ENCODE results near the gene MYMX.

DNA sequence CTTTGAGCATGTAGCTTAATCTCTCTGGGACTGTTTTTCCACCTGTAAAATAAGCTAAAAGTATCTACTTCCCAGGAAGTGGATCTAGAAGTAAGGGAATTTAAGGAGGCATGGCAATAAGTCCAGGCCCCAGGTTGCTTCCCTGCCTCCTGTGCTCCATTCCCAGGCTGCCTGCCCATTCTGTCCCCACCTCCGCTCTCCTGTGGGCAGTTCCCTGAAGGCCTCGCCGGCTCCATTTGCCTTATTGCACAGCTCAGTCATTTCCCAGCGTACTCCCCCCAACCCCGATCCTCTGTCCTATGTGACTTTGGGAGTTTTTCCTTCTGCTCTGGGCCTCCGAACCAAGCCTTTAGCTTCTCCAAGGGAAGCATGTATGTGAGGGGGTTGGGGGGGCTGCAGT, 11.3 kb downstream of the MYMX start:
- TF ChIP-seq, protein P1, sequence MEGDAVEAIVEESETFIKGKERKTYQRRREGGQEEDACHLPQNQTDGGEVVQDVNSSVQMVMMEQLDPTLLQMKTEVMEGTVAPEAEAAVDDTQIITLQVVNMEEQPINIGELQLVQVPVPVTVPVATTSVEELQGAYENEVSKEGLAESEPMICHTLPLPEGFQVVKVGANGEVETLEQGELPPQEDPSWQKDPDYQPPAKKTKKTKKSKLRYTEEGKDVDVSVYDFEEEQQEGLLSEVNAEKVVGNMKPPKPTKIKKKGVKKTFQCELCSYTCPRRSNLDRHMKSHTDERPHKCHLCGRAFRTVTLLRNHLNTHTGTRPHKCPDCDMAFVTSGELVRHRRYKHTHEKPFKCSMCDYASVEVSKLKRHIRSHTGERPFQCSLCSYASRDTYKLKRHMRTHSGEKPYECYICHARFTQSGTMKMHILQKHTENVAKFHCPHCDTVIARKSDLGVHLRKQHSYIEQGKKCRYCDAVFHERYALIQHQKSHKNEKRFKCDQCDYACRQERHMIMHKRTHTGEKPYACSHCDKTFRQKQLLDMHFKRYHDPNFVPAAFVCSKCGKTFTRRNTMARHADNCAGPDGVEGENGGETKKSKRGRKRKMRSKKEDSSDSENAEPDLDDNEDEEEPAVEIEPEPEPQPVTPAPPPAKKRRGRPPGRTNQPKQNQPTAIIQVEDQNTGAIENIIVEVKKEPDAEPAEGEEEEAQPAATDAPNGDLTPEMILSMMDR (conservative IDR thresholded peaks at IDR 0.05; ENCODE audit: low read depth, low read length): no peak
- TF ChIP-seq RAD21 (IDR thresholded peaks at IDR 0.05; ENCODE audit: low read length) (no peak), MAFK (IDR thresholded peaks at IDR 0.05; ENCODE audit: low read depth, low read length) (no peak), CEBPB (IDR thresholded peaks at IDR 0.05; ENCODE audit: low read depth, low read length) (no peak), POLR2A (IDR thresholded peaks at IDR 0.05; ENCODE audit: low read depth, low read length) (no peak), RCOR1 (IDR thresholded peaks at IDR 0.05; ENCODE audit: insufficient replicate concordance, low read length) (no peak), SMC3 (IDR thresholded peaks at IDR 0.05; ENCODE audit: low read depth, low read length) (no peak), MAZ (IDR thresholded peaks at IDR 0.05; ENCODE audit: borderline replicate concordance, low read depth, low read length) (no peak)
- TF ChIP-seq, protein P2, sequence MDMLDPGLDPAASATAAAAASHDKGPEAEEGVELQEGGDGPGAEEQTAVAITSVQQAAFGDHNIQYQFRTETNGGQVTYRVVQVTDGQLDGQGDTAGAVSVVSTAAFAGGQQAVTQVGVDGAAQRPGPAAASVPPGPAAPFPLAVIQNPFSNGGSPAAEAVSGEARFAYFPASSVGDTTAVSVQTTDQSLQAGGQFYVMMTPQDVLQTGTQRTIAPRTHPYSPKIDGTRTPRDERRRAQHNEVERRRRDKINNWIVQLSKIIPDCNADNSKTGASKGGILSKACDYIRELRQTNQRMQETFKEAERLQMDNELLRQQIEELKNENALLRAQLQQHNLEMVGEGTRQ (IDR thresholded peaks at IDR 0.05; ENCODE audit: low read depth, low read length): no peak

Measured in IMR-90 (cell line).